Sigmoid colon (tissue), 4 donors: ENCODE measurements around the gene FTO.

Experiments used
- EP300 ChIP-seq, 4 donors: sonication (generic); formaldehyde crosslinking; IDR thresholded peaks; one replicate each; pipeline ENCODE4 v1.6.1; 2017; ENCODE audit warnings: antibody characterized with exemption in 4 of 4
- POLR2AphosphoS5 ChIP-seq, 4 donors: sonication (generic); formaldehyde crosslinking; IDR thresholded peaks; one replicate each; pipeline ENCODE4 v1.6.1; 2017; ENCODE audit warnings: antibody characterized with exemption in 4 of 4
- TF ChIP-seq, protein P1 (sequence below), 4 experiments: fragments of 450-650 bp in 3 of 4; fragments of 200-600 bp in 1 of 4; IDR thresholded peaks; one replicate each; pipeline ENCODE4 v1.5.1; 2016 to 2019; ENCODE audit warnings: antibody characterized with exemption in 4 of 4, mild to moderate bottlenecking in 3 of 4, moderate library complexity in 2 of 4

DNA sequence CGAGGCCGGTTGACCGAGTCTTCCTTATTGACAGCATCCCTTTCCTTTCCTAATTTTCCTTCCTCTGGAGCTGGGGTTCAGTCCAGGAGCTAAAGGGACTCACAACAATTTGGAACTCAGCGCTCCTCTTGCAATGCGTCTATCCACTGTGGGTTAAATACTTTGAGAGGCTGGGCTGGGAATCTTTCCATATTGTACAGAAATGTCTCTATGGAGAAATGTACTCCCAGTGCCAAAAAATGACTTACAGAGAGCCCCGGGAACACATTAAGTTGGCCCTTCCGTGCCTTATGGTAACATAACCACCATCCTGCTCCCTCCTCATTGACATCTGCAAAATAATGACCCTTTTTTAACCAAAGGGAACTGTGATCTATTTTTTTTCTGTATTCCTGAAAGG, 192.8 kb downstream of the FTO start:
- no peak for TF ChIP-seq EP300 (IDR thresholded peaks at IDR 0.05)
- TF ChIP-seq, protein P1, sequence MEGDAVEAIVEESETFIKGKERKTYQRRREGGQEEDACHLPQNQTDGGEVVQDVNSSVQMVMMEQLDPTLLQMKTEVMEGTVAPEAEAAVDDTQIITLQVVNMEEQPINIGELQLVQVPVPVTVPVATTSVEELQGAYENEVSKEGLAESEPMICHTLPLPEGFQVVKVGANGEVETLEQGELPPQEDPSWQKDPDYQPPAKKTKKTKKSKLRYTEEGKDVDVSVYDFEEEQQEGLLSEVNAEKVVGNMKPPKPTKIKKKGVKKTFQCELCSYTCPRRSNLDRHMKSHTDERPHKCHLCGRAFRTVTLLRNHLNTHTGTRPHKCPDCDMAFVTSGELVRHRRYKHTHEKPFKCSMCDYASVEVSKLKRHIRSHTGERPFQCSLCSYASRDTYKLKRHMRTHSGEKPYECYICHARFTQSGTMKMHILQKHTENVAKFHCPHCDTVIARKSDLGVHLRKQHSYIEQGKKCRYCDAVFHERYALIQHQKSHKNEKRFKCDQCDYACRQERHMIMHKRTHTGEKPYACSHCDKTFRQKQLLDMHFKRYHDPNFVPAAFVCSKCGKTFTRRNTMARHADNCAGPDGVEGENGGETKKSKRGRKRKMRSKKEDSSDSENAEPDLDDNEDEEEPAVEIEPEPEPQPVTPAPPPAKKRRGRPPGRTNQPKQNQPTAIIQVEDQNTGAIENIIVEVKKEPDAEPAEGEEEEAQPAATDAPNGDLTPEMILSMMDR (IDR thresholded peaks at IDR 0.05) = no peak
- TF ChIP-seq POLR2AphosphoS5 (IDR thresholded peaks at IDR 0.05) = no peak
